ENCODE results near the gene ZNF777. TPM values are rescaled to one million over a fixed set of nuclear protein-coding genes. Genes with fewer than 3 reads are reported as not detected.
"Not testable (repeated sequence)": the region's sequence is repeated elsewhere in the genome, so short reads cannot be mapped to it uniquely, and the experiment has no call there.

ZNF777 gene
- polyA plus RNA-seq, 1 donor from 2014 or later: 6.1 TPM

GRCh38 chr7:149414171-149414570 lies 46.7 kb downstream of the ZNF777 start:
- peak overlapping the region; percentile 54 for H3K4me3 ChIP-seq (ENCODE audit: low read length)
- H3F3A ChIP-seq (ENCODE audit: insufficient read depth, low read length, poor library complexity, severe bottlenecking): no peaks in the 10 kb centered on the region
- H3K4me2 ChIP-seq (ENCODE audit: low read length): no peak overlapping the region
- TF ChIP-seq POLR2AphosphoS5 (IDR thresholded peaks at IDR 0.05) (no peak), MXI1 (conservative IDR thresholded peaks at IDR 0.05; ENCODE audit: poor library complexity, severe bottlenecking) (no peak), TAF1 (IDR thresholded peaks at IDR 0.05; ENCODE audit: low read depth) (no peak), EP300 (conservative IDR thresholded peaks at IDR 0.05; ENCODE audit: poor library complexity, severe bottlenecking) (no peak), RAD21 (conservative IDR thresholded peaks at IDR 0.05) (no peak), EZH2 (IDR thresholded peaks at IDR 0.05; ENCODE audit: borderline replicate concordance, insufficient read depth, low read length, poor library complexity, severe bottlenecking) (no peak), SMC3 (conservative IDR thresholded peaks at IDR 0.05; ENCODE audit: poor library complexity) (no peak), REST (IDR thresholded peaks at IDR 0.05; ENCODE audit: borderline replicate concordance) (no peak)
- TF ChIP-seq, protein P1, sequence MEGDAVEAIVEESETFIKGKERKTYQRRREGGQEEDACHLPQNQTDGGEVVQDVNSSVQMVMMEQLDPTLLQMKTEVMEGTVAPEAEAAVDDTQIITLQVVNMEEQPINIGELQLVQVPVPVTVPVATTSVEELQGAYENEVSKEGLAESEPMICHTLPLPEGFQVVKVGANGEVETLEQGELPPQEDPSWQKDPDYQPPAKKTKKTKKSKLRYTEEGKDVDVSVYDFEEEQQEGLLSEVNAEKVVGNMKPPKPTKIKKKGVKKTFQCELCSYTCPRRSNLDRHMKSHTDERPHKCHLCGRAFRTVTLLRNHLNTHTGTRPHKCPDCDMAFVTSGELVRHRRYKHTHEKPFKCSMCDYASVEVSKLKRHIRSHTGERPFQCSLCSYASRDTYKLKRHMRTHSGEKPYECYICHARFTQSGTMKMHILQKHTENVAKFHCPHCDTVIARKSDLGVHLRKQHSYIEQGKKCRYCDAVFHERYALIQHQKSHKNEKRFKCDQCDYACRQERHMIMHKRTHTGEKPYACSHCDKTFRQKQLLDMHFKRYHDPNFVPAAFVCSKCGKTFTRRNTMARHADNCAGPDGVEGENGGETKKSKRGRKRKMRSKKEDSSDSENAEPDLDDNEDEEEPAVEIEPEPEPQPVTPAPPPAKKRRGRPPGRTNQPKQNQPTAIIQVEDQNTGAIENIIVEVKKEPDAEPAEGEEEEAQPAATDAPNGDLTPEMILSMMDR (IDR thresholded peaks at IDR 0.05; ENCODE audit: poor library complexity, severe bottlenecking): no peak
- no peak overlapping the region for H3K9ac ChIP-seq (ENCODE audit: low read length)
- H3K36me3 ChIP-seq (ENCODE audit: insufficient read depth, low read length): no peaks in the 10 kb centered on the region
- no peaks in the 10 kb centered on the region for H4K20me1 ChIP-seq (ENCODE audit: insufficient read depth)
- H2AFZ ChIP-seq (ENCODE audit: low read depth, low read length): no peak overlapping the region
- no peaks in the 10 kb centered on the region for H3K9me2 ChIP-seq (ENCODE audit: insufficient read depth, low read length)
- H3K27ac ChIP-seq (ENCODE audit: low read length): no peak overlapping the region
- no peaks in the 10 kb centered on the region for H3K79me2 ChIP-seq (replicated peaks; ENCODE audit: insufficient read depth, low read length)
- no peaks in the 10 kb centered on the region for H3K9me3 ChIP-seq (ENCODE audit: low read length)
- H3K27me3 ChIP-seq (ENCODE audit: insufficient read depth, low read depth, low read length): peaks cover 20% of the 10 kb centered on the region

DNA sequence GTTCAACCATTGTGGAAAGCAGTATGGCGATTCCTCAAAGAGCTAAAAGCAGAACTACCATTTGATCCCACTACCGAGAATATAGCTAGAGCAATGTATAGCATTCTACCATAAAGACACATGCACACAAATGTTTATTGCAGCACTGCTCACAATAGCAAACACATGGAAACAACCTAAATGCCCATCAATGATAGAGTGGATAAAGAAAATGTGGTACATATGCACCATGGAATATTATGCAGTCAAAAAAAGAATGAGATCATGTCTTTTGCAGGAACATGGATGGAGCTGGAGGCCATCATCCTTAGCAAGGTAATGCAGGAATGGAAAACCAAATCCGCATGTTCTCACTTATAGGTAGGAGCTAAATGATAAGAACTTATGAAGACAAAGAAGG lies 47.8 kb downstream of the ZNF777 start:
- not testable (repeated sequence) for H3K79me2 ChIP-seq (replicated peaks; ENCODE audit: insufficient read depth, low read length); H3K4me2 ChIP-seq (ENCODE audit: low read length); H4K20me1 ChIP-seq (ENCODE audit: insufficient read depth); H3K4me3 ChIP-seq (ENCODE audit: low read length); H2AFZ ChIP-seq (ENCODE audit: low read depth, low read length); H3F3A ChIP-seq (ENCODE audit: insufficient read depth, low read length, poor library complexity, severe bottlenecking); H3K27ac ChIP-seq (ENCODE audit: low read length); H3K9me3 ChIP-seq (ENCODE audit: low read length); H3K9me2 ChIP-seq (ENCODE audit: insufficient read depth, low read length); H3K9ac ChIP-seq (ENCODE audit: low read length); H3K36me3 ChIP-seq (ENCODE audit: insufficient read depth, low read length)
- H3K27me3 ChIP-seq (ENCODE audit: insufficient read depth, low read depth, low read length): peaks cover 20% of the 10 kb centered on the region

DNA sequence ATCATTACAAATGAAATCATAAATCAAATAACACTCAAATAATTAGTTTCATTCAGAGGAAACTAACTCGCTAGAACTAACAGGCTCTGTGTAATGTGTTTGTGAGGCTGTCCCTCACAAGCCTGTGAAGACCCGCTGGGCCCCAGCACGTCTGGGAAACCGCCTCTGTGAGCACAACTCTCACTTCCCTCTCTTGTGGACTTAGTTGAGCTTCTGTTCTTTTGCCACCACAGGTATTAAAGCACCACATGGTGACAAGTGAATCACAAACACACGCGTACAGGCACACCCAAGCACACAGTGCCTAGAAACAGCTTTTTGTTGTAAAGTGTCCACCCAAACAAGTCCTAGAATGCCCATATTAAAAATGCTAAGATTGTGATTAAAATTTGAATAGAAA lies 51.0 kb downstream of the ZNF777 start:
- H2AFZ ChIP-seq (ENCODE audit: low read depth, low read length): no peak overlapping the region
- TF ChIP-seq TAF1 (IDR thresholded peaks at IDR 0.05; ENCODE audit: low read depth) (no peak), EZH2 (IDR thresholded peaks at IDR 0.05; ENCODE audit: borderline replicate concordance, insufficient read depth, low read length, poor library complexity, severe bottlenecking) (no peak), POLR2AphosphoS5 (IDR thresholded peaks at IDR 0.05) (no peak), MXI1 (conservative IDR thresholded peaks at IDR 0.05; ENCODE audit: poor library complexity, severe bottlenecking) (no peak), RAD21 (conservative IDR thresholded peaks at IDR 0.05) (no peak), REST (IDR thresholded peaks at IDR 0.05; ENCODE audit: borderline replicate concordance) (no peak), EP300 (conservative IDR thresholded peaks at IDR 0.05; ENCODE audit: poor library complexity, severe bottlenecking) (no peak), SMC3 (conservative IDR thresholded peaks at IDR 0.05; ENCODE audit: poor library complexity) (no peak)
- TF ChIP-seq, protein P1 (IDR thresholded peaks at IDR 0.05; ENCODE audit: poor library complexity, severe bottlenecking): no peak
- peaks cover 13% of the 10 kb centered on the region for H3K27me3 ChIP-seq (ENCODE audit: insufficient read depth, low read depth, low read length)
- no peaks in the 10 kb centered on the region for H3K9me3 ChIP-seq (ENCODE audit: low read length)
- H3K9me2 ChIP-seq (ENCODE audit: insufficient read depth, low read length): no peaks in the 10 kb centered on the region
- no peak overlapping the region for H3K4me2 ChIP-seq (ENCODE audit: low read length)
- no peak overlapping the region for H3K9ac ChIP-seq (ENCODE audit: low read length)
- no peaks in the 10 kb centered on the region for H3K36me3 ChIP-seq (ENCODE audit: insufficient read depth, low read length)
- no peak overlapping the region for H3K27ac ChIP-seq (ENCODE audit: low read length)
- no peaks in the 10 kb centered on the region for H3K79me2 ChIP-seq (replicated peaks; ENCODE audit: insufficient read depth, low read length)
- H3K4me3 ChIP-seq (ENCODE audit: low read length): no peak overlapping the region
- no peaks in the 10 kb centered on the region for H4K20me1 ChIP-seq (ENCODE audit: insufficient read depth)
- H3F3A ChIP-seq (ENCODE audit: insufficient read depth, low read length, poor library complexity, severe bottlenecking): no peaks in the 10 kb centered on the region
